GM19455 (cell line): ENCODE results near the gene RHOT2.

ENCODE experiments used
- ATAC-seq: cut with Tn5 transposase; IDR thresholded peaks from one replicate; pipeline ENCODE4 v1.9.1; 2021; ENCODE audit not compliant: unreplicated experiment

The RHOT2 gene

GRCh38 chr16:647173-647902 is 20.6 kb upstream of the RHOT2 start:
- no peak for ATAC-seq

- ATAC-seq: no peak
Observed at GRCh38 chr16:648071-648780, 19.7 kb upstream of the RHOT2 start.

GRCh38 chr16:648781-649589 is 18.9 kb upstream of the RHOT2 start, which contains the start of gene WDR90:
TSS of gene WDR90 (plus strand) at chr16:649365. CDS start at chr16:649417, 52 bp downstream.
- ATAC-seq: peak; percentile 68

GRCh38 chr16:649631-650030 is 18.3 kb upstream of the RHOT2 start:
- ATAC-seq: peak; percentile 6

- ATAC-seq: no peak
Observed at GRCh38 chr16:651844-652243, 16.1 kb upstream of the RHOT2 start.

- no peak for ATAC-seq
Observed at GRCh38 chr16:652454-653305, 15.3 kb upstream of the RHOT2 start.

- ATAC-seq: no peak
Observed at GRCh38 chr16:654034-654433, 13.9 kb upstream of the RHOT2 start.

GRCh38 chr16:657487-657886 is 10.4 kb upstream of the RHOT2 start:
- no peak for ATAC-seq

GRCh38 chr16:658679-659571 is 9.0 kb upstream of the RHOT2 start:
- no peak for ATAC-seq

- ATAC-seq: no peak
Observed at GRCh38 chr16:659618-660017, 8.3 kb upstream of the RHOT2 start.

- no peak for ATAC-seq
Observed at GRCh38 chr16:660132-660458, 7.8 kb upstream of the RHOT2 start.

- ATAC-seq: no peak
Observed at GRCh38 chr16:660459-661183, 7.3 kb upstream of the RHOT2 start.

GRCh38 chr16:661184-661821 is 6.6 kb upstream of the RHOT2 start:
- ATAC-seq: no peak

GRCh38 chr16:662095-662494 is 5.8 kb upstream of the RHOT2 start:
- ATAC-seq: no peak

GRCh38 chr16:662597-662996 is 5.3 kb upstream of the RHOT2 start:
- no peak for ATAC-seq

- ATAC-seq: no peak
Observed at GRCh38 chr16:666572-666971, 1.4 kb upstream of the RHOT2 start.

GRCh38 chr16:667113-667779 is 686 bp upstream of the RHOT2 start:
- no peak for ATAC-seq

- ATAC-seq: no peak
Observed at GRCh38 chr16:668519-669171, 713 bp downstream of the RHOT2 start.
